ENCODE data around the gene TCERG1L.

The TCERG1L gene

GRCh38 chr10:131124945-131125344 lies 186.6 kb downstream of the TCERG1L start:
- TF ChIP-seq CTCF (conservative IDR thresholded peaks at IDR 0.05): no peak
- no peak overlapping the region for H3K27ac ChIP-seq

- H3K27ac ChIP-seq: no peak overlapping the region
- no peak for TF ChIP-seq CTCF (conservative IDR thresholded peaks at IDR 0.05)
Observed at GRCh38 chr10:131123496-131123895, 188.0 kb downstream of the TCERG1L start.

GRCh38 chr10:131121511-131122035 lies 189.9 kb downstream of the TCERG1L start:
- no peak overlapping the region for H3K27ac ChIP-seq
- TF ChIP-seq CTCF (conservative IDR thresholded peaks at IDR 0.05): no peak

GRCh38 chr10:131119626-131120355 lies 191.7 kb downstream of the TCERG1L start:
- H3K27ac ChIP-seq: no peak overlapping the region
- no peak for TF ChIP-seq CTCF (conservative IDR thresholded peaks at IDR 0.05)

GRCh38 chr10:131117416-131118212 lies 193.9 kb downstream of the TCERG1L start:
- TF ChIP-seq CTCF (conservative IDR thresholded peaks at IDR 0.05): no peak
- H3K27ac ChIP-seq: no peak overlapping the region

- TF ChIP-seq CTCF (conservative IDR thresholded peaks at IDR 0.05): no peak
- H3K27ac ChIP-seq: no peak overlapping the region
Observed at GRCh38 chr10:131116991-131117375, 194.5 kb downstream of the TCERG1L start.

GRCh38 chr10:131116216-131116990 lies 195.1 kb downstream of the TCERG1L start:
- peak overlapping the region; percentile 60; the same call in 1 of the 2 replicates for H3K27ac ChIP-seq
- no peak for TF ChIP-seq CTCF (conservative IDR thresholded peaks at IDR 0.05)
